Activated CD4-positive, CD25-positive, alpha-beta regulatory T cell treated with anti-CD3 and anti-CD28 coated beads, Interleukin-2, amount 50 U/mL, for 72 hours (primary cell): Measurements from ENCODE around the gene DSCAML1.

ENCODE experiments used
- DNase-seq: peaks from one replicate; pipeline ENCODE4 v3.0.0; 2021

Gene DSCAML1

GRCh38 chr11:117574551-117574950 is 222.5 kb downstream of the DSCAML1 start:
- no peak for DNase-seq

- DNase-seq: no peak
These were observed 223.7 kb downstream of the DSCAML1 start for GRCh38 chr11:117573326-117573725.

- no peak for DNase-seq
These were observed 224.3 kb downstream of the DSCAML1 start for GRCh38 chr11:117572671-117573070.

GRCh38 chr11:117572129-117572528 is 224.9 kb downstream of the DSCAML1 start:
- no peak for DNase-seq

- no peak for DNase-seq
These were observed 226.3 kb downstream of the DSCAML1 start for GRCh38 chr11:117570701-117571100.

GRCh38 chr11:117569911-117570310 is 227.1 kb downstream of the DSCAML1 start:
- DNase-seq: no peak

GRCh38 chr11:117565709-117566108 is 231.3 kb downstream of the DSCAML1 start:
- no peak for DNase-seq

GRCh38 chr11:117564321-117564720 is 232.7 kb downstream of the DSCAML1 start:
- no peak for DNase-seq

- no peak for DNase-seq
These were observed 233.5 kb downstream of the DSCAML1 start for GRCh38 chr11:117563556-117563955.

GRCh38 chr11:117562136-117562535 is 234.9 kb downstream of the DSCAML1 start:
- DNase-seq: no peak

- DNase-seq: no peak
These were observed 236.1 kb downstream of the DSCAML1 start for GRCh38 chr11:117560780-117561530.

- no peak for DNase-seq
These were observed 237.3 kb downstream of the DSCAML1 start for GRCh38 chr11:117559698-117560097.

- no peak for DNase-seq
These were observed 239.7 kb downstream of the DSCAML1 start for GRCh38 chr11:117557361-117557760.

GRCh38 chr11:117554601-117555333 is 242.2 kb downstream of the DSCAML1 start:
- DNase-seq: no peak

- DNase-seq: no peak
These were observed 244.4 kb downstream of the DSCAML1 start for GRCh38 chr11:117552626-117553025.

GRCh38 chr11:117551761-117552343 is 245.2 kb downstream of the DSCAML1 start:
- DNase-seq: no peak

- no peak for DNase-seq
These were observed 246.6 kb downstream of the DSCAML1 start for GRCh38 chr11:117550466-117550865.

- no peak for DNase-seq
These were observed 247.6 kb downstream of the DSCAML1 start for GRCh38 chr11:117549417-117549816.

GRCh38 chr11:117548876-117549275 is 248.1 kb downstream of the DSCAML1 start:
- no peak for DNase-seq

GRCh38 chr11:117547946-117548345 is 249.1 kb downstream of the DSCAML1 start:
- DNase-seq: no peak

- no peak for DNase-seq
These were observed 249.7 kb downstream of the DSCAML1 start for GRCh38 chr11:117547195-117547850.

- DNase-seq: no peak
These were observed 250.4 kb downstream of the DSCAML1 start for GRCh38 chr11:117546431-117547194.

GRCh38 chr11:117545706-117546105 is 251.3 kb downstream of the DSCAML1 start:
- no peak for DNase-seq
